Activated naive CD8-positive, alpha-beta T cell treated with anti-CD3 and anti-CD28 coated beads, Interleukin-2, amount 50 U/mL, for 24 hours (primary cell): Measurements from ENCODE around the gene TM9SF4.

Experiments used
- ATAC-seq: fragments of 150-1000 bp; cut with Tn5 transposase; one replicate; pipeline ENCODE4 v1.10.0; 2021
- DNase-seq: peaks from one replicate; pipeline ENCODE4 v3.0.0; 2021
- H3K27ac Mint-ChIP-seq: one replicate; pipeline ENCODE4 v1.8.0; 2021; ENCODE audit warnings: mild to moderate bottlenecking, mixed read lengths
- H3K27me3 Mint-ChIP-seq: one replicate; pipeline ENCODE4 v1.8.0; 2021; ENCODE audit warnings: mixed read lengths
- H3K36me3 Mint-ChIP-seq: one replicate; pipeline ENCODE4 v1.8.0; 2021; ENCODE audit warnings: low read depth, mixed read lengths
- H3K4me1 Mint-ChIP-seq: one replicate; pipeline ENCODE4 v1.8.0; 2021; ENCODE audit warnings: mixed read lengths
- H3K4me3 Mint-ChIP-seq: one replicate; pipeline ENCODE4 v1.8.0; 2021; ENCODE audit warnings: mild to moderate bottlenecking, moderate library complexity, mixed read lengths
- H3K9me3 Mint-ChIP-seq: one replicate; pipeline ENCODE4 v1.8.0; 2021; ENCODE audit warnings: mixed read lengths

TM9SF4 gene

GRCh38 chr20:32078322-32078721 is 31.2 kb upstream of the TM9SF4 start:
- no peak for ATAC-seq
- H3K9me3 Mint-ChIP-seq, result no peaks in the 10 kb centered on the region
- H3K4me3 Mint-ChIP-seq, result no peak overlapping the region
- H3K36me3 Mint-ChIP-seq, result no peaks in the 10 kb centered on the region
- peaks cover 16% of the 10 kb centered on the region for H3K27me3 Mint-ChIP-seq
- DNase-seq, result no peak
- H3K4me1 Mint-ChIP-seq, result no peaks in the 10 kb centered on the region
- H3K27ac Mint-ChIP-seq, result no peak overlapping the region

- ATAC-seq, result no peak
- no peak for DNase-seq
- no peak overlapping the region for H3K4me3 Mint-ChIP-seq
- no peaks in the 10 kb centered on the region for H3K36me3 Mint-ChIP-seq
- no peak overlapping the region for H3K27ac Mint-ChIP-seq
- H3K27me3 Mint-ChIP-seq, result peaks cover 17% of the 10 kb centered on the region
- H3K4me1 Mint-ChIP-seq, result no peaks in the 10 kb centered on the region
- H3K9me3 Mint-ChIP-seq, result no peaks in the 10 kb centered on the region
Measured at GRCh38 chr20:32078791-32079190, 30.7 kb upstream of the TM9SF4 start.

GRCh38 chr20:32079655-32080109 is 29.8 kb upstream of the TM9SF4 start:
- Mint-ChIP-seq H3K27ac (no peak overlapping the region), H3K4me1 (no peaks in the 10 kb centered on the region), H3K9me3 (no peaks in the 10 kb centered on the region), H3K36me3 (no peaks in the 10 kb centered on the region), H3K4me3 (no peak overlapping the region), H3K27me3 (peaks cover 17% of the 10 kb centered on the region)
- DNase-seq (no peak), ATAC-seq (no peak)

GRCh38 chr20:32080783-32081182 is 28.7 kb upstream of the TM9SF4 start:
- Mint-ChIP-seq H3K9me3 (no peaks in the 10 kb centered on the region), H3K4me1 (no peaks in the 10 kb centered on the region), H3K36me3 (no peaks in the 10 kb centered on the region), H3K27me3 (peaks cover 10% of the 10 kb centered on the region), H3K4me3 (no peak overlapping the region), H3K27ac (no peak overlapping the region)
- ATAC-seq (no peak), DNase-seq (no peak)

- no peak overlapping the region for H3K4me3 Mint-ChIP-seq
- ATAC-seq (no peak), DNase-seq (no peak)
- H3K9me3 Mint-ChIP-seq, result no peaks in the 10 kb centered on the region
- no peaks in the 10 kb centered on the region for H3K4me1 Mint-ChIP-seq
- H3K27ac Mint-ChIP-seq, result no peak overlapping the region
- no peaks in the 10 kb centered on the region for H3K36me3 Mint-ChIP-seq
- peaks cover 3% of the 10 kb centered on the region for H3K27me3 Mint-ChIP-seq
Measured at GRCh38 chr20:32083469-32083868, 26.0 kb upstream of the TM9SF4 start.

- H3K27ac Mint-ChIP-seq, result no peak overlapping the region
- peaks cover 2% of the 10 kb centered on the region for H3K27me3 Mint-ChIP-seq
- ATAC-seq (no peak), DNase-seq (no peak)
- no peaks in the 10 kb centered on the region for H3K4me1 Mint-ChIP-seq
- no peaks in the 10 kb centered on the region for H3K9me3 Mint-ChIP-seq
- H3K4me3 Mint-ChIP-seq, result no peak overlapping the region
- H3K36me3 Mint-ChIP-seq, result no peaks in the 10 kb centered on the region
Measured at GRCh38 chr20:32087070-32087469, 22.4 kb upstream of the TM9SF4 start.

- ATAC-seq, result no peak
- Mint-ChIP-seq H3K27ac (no peak overlapping the region), H3K27me3 (peaks cover 6% of the 10 kb centered on the region), H3K9me3 (no peaks in the 10 kb centered on the region), H3K4me1 (no peaks in the 10 kb centered on the region), H3K36me3 (no peaks in the 10 kb centered on the region), H3K4me3 (no peak overlapping the region)
- DNase-seq, result no peak
Measured at GRCh38 chr20:32088759-32089158, 20.8 kb upstream of the TM9SF4 start.

- DNase-seq, result no peak
- H3K27ac Mint-ChIP-seq, result no peak overlapping the region
- no peaks in the 10 kb centered on the region for H3K36me3 Mint-ChIP-seq
- no peaks in the 10 kb centered on the region for H3K9me3 Mint-ChIP-seq
- peaks cover 11% of the 10 kb centered on the region for H3K27me3 Mint-ChIP-seq
- no peak overlapping the region for H3K4me3 Mint-ChIP-seq
- no peaks in the 10 kb centered on the region for H3K4me1 Mint-ChIP-seq
- ATAC-seq, result no peak
Measured at GRCh38 chr20:32089637-32090362, 19.7 kb upstream of the TM9SF4 start.

- DNase-seq (peak; percentile 83), ATAC-seq (peak; percentile 73)
- Mint-ChIP-seq H3K27ac (no peak overlapping the region), H3K27me3 (peaks cover 15% of the 10 kb centered on the region), H3K9me3 (no peaks in the 10 kb centered on the region), H3K4me3 (no peak overlapping the region), H3K4me1 (no peaks in the 10 kb centered on the region), H3K36me3 (no peaks in the 10 kb centered on the region)
Measured at GRCh38 chr20:32091888-32092346, 17.6 kb upstream of the TM9SF4 start.

GRCh38 chr20:32098786-32099185 is 10.7 kb upstream of the TM9SF4 start:
- H3K27me3 Mint-ChIP-seq, result peaks cover 18% of the 10 kb centered on the region
- ATAC-seq, result no peak
- no peaks in the 10 kb centered on the region for H3K4me1 Mint-ChIP-seq
- no peaks in the 10 kb centered on the region for H3K36me3 Mint-ChIP-seq
- H3K9me3 Mint-ChIP-seq, result no peaks in the 10 kb centered on the region
- H3K4me3 Mint-ChIP-seq, result no peak overlapping the region
- H3K27ac Mint-ChIP-seq, result no peak overlapping the region
- no peak for DNase-seq

- Mint-ChIP-seq H3K27me3 (no peaks in the 10 kb centered on the region), H3K9me3 (no peaks in the 10 kb centered on the region), H3K27ac (peak overlapping the region; percentile 99), H3K4me1 (peaks cover 30% of the 10 kb centered on the region), H3K4me3 (peak overlapping the region; percentile 87), H3K36me3 (peaks cover 11% of the 10 kb centered on the region)
- DNase-seq, result no peak
- no peak for ATAC-seq
Measured at GRCh38 chr20:32108814-32109391, 611 bp upstream of the TM9SF4 start.

- no peak for DNase-seq
- Mint-ChIP-seq H3K9me3 (no peaks in the 10 kb centered on the region), H3K27ac (peak overlapping the region; percentile 99), H3K4me1 (peaks cover 40% of the 10 kb centered on the region), H3K36me3 (peaks cover 13% of the 10 kb centered on the region), H3K27me3 (no peaks in the 10 kb centered on the region), H3K4me3 (peak overlapping the region; percentile 87)
- no peak for ATAC-seq
Measured at GRCh38 chr20:32110173-32110704, 725 bp downstream of the TM9SF4 start.

GRCh38 chr20:32110727-32111126 is 1.2 kb downstream of the TM9SF4 start:
- peaks cover 15% of the 10 kb centered on the region for H3K36me3 Mint-ChIP-seq

GRCh38 chr20:32111156-32111686 is 1.7 kb downstream of the TM9SF4 start:
- Mint-ChIP-seq H3K27ac (peak overlapping the region; percentile 99), H3K4me1 (peaks cover 45% of the 10 kb centered on the region), H3K27me3 (no peaks in the 10 kb centered on the region), H3K36me3 (peaks cover 18% of the 10 kb centered on the region), H3K9me3 (no peaks in the 10 kb centered on the region), H3K4me3 (peak overlapping the region; percentile 87)
- DNase-seq, result no peak
- ATAC-seq, result no peak

More at GRCh38 chr20:32110727-32111126, 1.2 kb downstream of the TM9SF4 start:
- Mint-ChIP-seq H3K27ac (peak overlapping the region; percentile 99), H3K4me3 (peak overlapping the region; percentile 87), H3K9me3 (no peaks in the 10 kb centered on the region), H3K4me1 (peaks cover 42% of the 10 kb centered on the region), H3K27me3 (no peaks in the 10 kb centered on the region)
- DNase-seq (no peak), ATAC-seq (no peak)

GRCh38 chr20:32111753-32112152 is 2.2 kb downstream of the TM9SF4 start:
- Mint-ChIP-seq H3K4me3 (peak overlapping the region; percentile 37), H3K4me1 (peaks cover 50% of the 10 kb centered on the region), H3K27me3 (no peaks in the 10 kb centered on the region), H3K27ac (peak overlapping the region; percentile 55), H3K9me3 (no peaks in the 10 kb centered on the region), H3K36me3 (peaks cover 21% of the 10 kb centered on the region)
- no peak for ATAC-seq
- no peak for DNase-seq
